GM18526 (cell line): ENCODE measurements around the gene SAE1.

Source experiments
- POLR2A ChIP-seq: IDR thresholded peaks from 3 replicates; pipeline ENCODE4 v1.6.1; 2011; ENCODE audit not compliant: insufficient read length; ENCODE audit errors: extremely low read depth

SAE1 gene

GRCh38 chr19:47113850-47114651, 16.6 kb upstream of the SAE1 start:
- TF ChIP-seq POLR2A = no peak

- no peak for TF ChIP-seq POLR2A
Measured at GRCh38 chr19:47120470-47121067, 10.1 kb upstream of the SAE1 start.

GRCh38 chr19:47122359-47123335, 8.0 kb upstream of the SAE1 start:
- no peak for TF ChIP-seq POLR2A

GRCh38 chr19:47123406-47123805, 7.2 kb upstream of the SAE1 start:
- no peak for TF ChIP-seq POLR2A

GRCh38 chr19:47124937-47125668, 5.5 kb upstream of the SAE1 start:
- no peak for TF ChIP-seq POLR2A

- no peak for TF ChIP-seq POLR2A
Measured at GRCh38 chr19:47125669-47125938, 5.0 kb upstream of the SAE1 start.

GRCh38 chr19:47129579-47129978, 1.1 kb upstream of the SAE1 start:
- TF ChIP-seq POLR2A = no peak

GRCh38 chr19:47130120-47130588, 481 bp upstream of the SAE1 start:
- no peak for TF ChIP-seq POLR2A

- no peak for TF ChIP-seq POLR2A
Measured at GRCh38 chr19:47132194-47132852, 1.7 kb downstream of the SAE1 start.

- TF ChIP-seq POLR2A = no peak
Measured at GRCh38 chr19:47133021-47133471, 2.4 kb downstream of the SAE1 start.

- no peak for TF ChIP-seq POLR2A
Measured at GRCh38 chr19:47134545-47134944, 3.9 kb downstream of the SAE1 start.

GRCh38 chr19:47135156-47135555, 4.5 kb downstream of the SAE1 start:
- no peak for TF ChIP-seq POLR2A

- TF ChIP-seq POLR2A = no peak
Measured at GRCh38 chr19:47141695-47142094, 11.1 kb downstream of the SAE1 start.

- TF ChIP-seq POLR2A = no peak
Measured at GRCh38 chr19:47142779-47143178, 12.1 kb downstream of the SAE1 start.
